CD4-positive, alpha-beta T cell (primary cell): ENCODE measurements around the gene RRAD. TPM values are rescaled to one million over a fixed set of nuclear protein-coding genes. Genes with fewer than 3 reads are reported as not detected.

Experiments
- ATAC-seq: fragments of 200-7000 bp; cut with Tn5 transposase; one replicate; pipeline ENCODE4 v1.10.0; 2022; ENCODE audit warnings: mild to moderate bottlenecking; ENCODE audit not compliant: poor library complexity
- CTCF ChIA-PET: fragments of 350-600 bp; sonication (Branson Sonifier 250); formaldehyde crosslinking; loops from one replicate; lab custom pipeline; 2021; ENCODE audit warnings: antibody characterized with exemption, inconsistent platforms; lab: Charles Lee
- POLR2A ChIA-PET: fragments of 350-600 bp; sonication (Branson Sonifier 250); formaldehyde crosslinking; loops from one replicate; lab custom pipeline; 2021; ENCODE audit warnings: antibody characterized with exemption, inconsistent platforms; lab: Charles Lee
- DNase-seq, 14 experiments: peaks; one replicate each; pipeline ENCODE4 v3.0.0-alpha.2; 2013 to 2020; ENCODE audit warnings: mixed read lengths in 2 of 14
- H3K27ac ChIP-seq, 2 donors: one replicate each; pipeline versions ENCODE4 v1.5.1 to v1.7.0; 2013; ENCODE audit warnings: low read length in 2 of 2, low read depth in 1 of 2, mild to moderate bottlenecking in 1 of 2
- H3K27me3 ChIP-seq, 2 experiments: 1 replicate in 1 of 2; 2 replicates in 1 of 2; pipeline versions ENCODE4 v1.6.1 to v1.7.0; 2013; ENCODE audit warnings: low read length in 2 of 2, control low read depth in 1 of 2, mild to moderate bottlenecking in 1 of 2, moderate library complexity in 1 of 2; ENCODE audit not compliant: insufficient read depth in 2 of 2, control insufficient read depth in 1 of 2
- H3K36me3 ChIP-seq: one replicate; pipeline ENCODE4 v1.6.1; 2013; ENCODE audit warnings: low read length, control low read depth; ENCODE audit not compliant: insufficient read depth
- H3K4me1 ChIP-seq: one replicate; pipeline ENCODE4 v1.6.1; 2013; ENCODE audit warnings: low read length, control low read depth; ENCODE audit not compliant: insufficient read depth
- H3K4me3 ChIP-seq: one replicate; pipeline ENCODE4 v1.5.1; 2013; ENCODE audit warnings: mild to moderate bottlenecking, low read length, moderate library complexity
- H3K9me3 ChIP-seq, 2 experiments: 1 replicate in 1 of 2; 2 replicates in 1 of 2; pipeline versions ENCODE4 v1.6.1 to v1.7.0; 2013; ENCODE audit warnings: low read length in 2 of 2, mild to moderate bottlenecking in 2 of 2, control low read depth in 1 of 2, moderate library complexity in 1 of 2; ENCODE audit not compliant: control insufficient read depth in 1 of 2, insufficient read depth in 1 of 2
- H3K27ac Mint-ChIP-seq: one replicate; pipeline ENCODE4 v1.8.0; 2020; ENCODE audit warnings: mixed read lengths
- H3K27me3 Mint-ChIP-seq: one replicate; pipeline ENCODE4 v1.8.0; 2021; ENCODE audit warnings: mixed read lengths
- H3K36me3 Mint-ChIP-seq: one replicate; pipeline ENCODE4 v1.8.0; 2021; ENCODE audit warnings: low read depth, mixed read lengths
- H3K4me1 Mint-ChIP-seq: one replicate; pipeline ENCODE4 v1.8.0; 2021; ENCODE audit warnings: low read depth, mixed read lengths
- H3K4me3 Mint-ChIP-seq: one replicate; pipeline ENCODE4 v1.8.0; 2020; ENCODE audit warnings: mild to moderate bottlenecking, mixed read lengths
- H3K9me3 Mint-ChIP-seq: one replicate; pipeline ENCODE4 v1.8.0; 2020; ENCODE audit warnings: mixed read lengths
- CTCF ChIP-seq: fragments of 200-600 bp; IDR thresholded peaks from one replicate; pipeline ENCODE4 v1.8.0; 2022; ENCODE audit warnings: antibody characterized with exemption, mild to moderate bottlenecking
- intact Hi-C, 2 experiments: fragments of 100-400 bp; cut with DNase I in 1 of 2; cut with micrococcal nuclease in 1 of 2; formaldehyde crosslinking; loops; one replicate each; pipeline versions ENCODE4 v1.15.1 to v1.9.0; 2023 to 2025; cut with DNase I, micrococcal nuclease
- total RNA-seq, 174 experiments: library from RNA in 2 of 174; stranded (reverse) in 2 of 174; gene quantifications; one replicate each; pipeline ENCODE4 v1.2.3 and lab custom pipeline; 2021 to 2026

Gene RRAD
- total RNA-seq, 2 experiments from 2014 or later = 0.28 to 0.49 TPM

DNA sequence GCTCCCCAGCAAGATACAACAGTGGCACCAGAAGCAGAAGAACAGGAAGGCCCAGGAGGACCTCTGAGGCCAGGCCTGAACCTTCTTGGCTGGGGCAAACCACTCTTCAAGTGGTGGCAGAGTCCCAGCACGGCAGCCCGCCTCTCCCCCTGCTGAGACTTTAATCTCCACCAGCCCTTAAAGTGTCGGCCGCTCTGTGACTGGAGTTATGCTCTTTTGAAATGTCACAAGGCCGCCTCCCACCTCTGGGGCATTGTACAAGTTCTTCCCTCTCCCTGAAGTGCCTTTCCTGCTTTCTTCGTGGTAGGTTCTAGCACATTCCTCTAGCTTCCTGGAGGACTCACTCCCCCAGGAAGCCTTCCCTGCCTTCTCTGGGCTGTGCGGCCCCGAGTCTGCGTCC lies 47.6 kb upstream of the RRAD start:
- Mint-ChIP-seq H3K4me3 (no peak overlapping the region), H3K36me3 (no peaks in the 10 kb centered on the region), H3K4me1 (peaks cover 5% of the 10 kb centered on the region), H3K9me3 (no peaks in the 10 kb centered on the region), H3K27ac (no peak overlapping the region), H3K27me3 (peaks cover 3% of the 10 kb centered on the region)
- Histone ChIP-seq H3K27ac (no peak overlapping the region), H3K4me1 (peaks cover 12% of the 10 kb centered on the region), H3K9me3 (no peaks in the 10 kb centered on the region), H3K4me3 (no peak overlapping the region), H3K36me3 (no peaks in the 10 kb centered on the region), H3K27me3 (no peaks in the 10 kb centered on the region)
- ChIA-PET POLR2A (no interaction called here), CTCF (interaction anchor here (1.5 kb wide), 1 partner anchor 182 kb away, joined by 4 read pairs; no protein-coding TSS in a partner anchor)
- no peak for DNase-seq
- ATAC-seq = no peak
- intact Hi-C loops = loop anchor here in 1 of 2 experiments (10.0 kb wide), 1 partner anchor 442 kb away; the partner anchor contains the start of gene ZDHHC1
- no peak for TF ChIP-seq CTCF

- Mint-ChIP-seq H3K9me3 (no peaks in the 10 kb centered on the region), H3K36me3 (no peaks in the 10 kb centered on the region), H3K27me3 (no peaks in the 10 kb centered on the region), H3K27ac (no peak overlapping the region), H3K4me3 (no peak overlapping the region), H3K4me1 (peaks cover 5% of the 10 kb centered on the region)
- no peak for TF ChIP-seq CTCF
- ChIA-PET CTCF (no interaction called here), POLR2A (no interaction called here)
- ATAC-seq = no peak
- H3K27ac ChIP-seq = no peak overlapping the region
- H3K27me3 ChIP-seq = no peaks in the 10 kb centered on the region
- no peak for DNase-seq
- peaks cover 6% of the 10 kb centered on the region for H3K4me1 ChIP-seq
- no peaks in the 10 kb centered on the region for H3K36me3 ChIP-seq
- no peaks in the 10 kb centered on the region for H3K9me3 ChIP-seq
- intact Hi-C loops = loop anchor here in 1 of 2 experiments (10.0 kb wide), 1 partner anchor 444 kb away; the partner anchor contains the start of gene ZDHHC1
- no peak overlapping the region for H3K4me3 ChIP-seq
Measured at GRCh38 chr16:66970775-66971720, 45.7 kb upstream of the RRAD start.

DNA sequence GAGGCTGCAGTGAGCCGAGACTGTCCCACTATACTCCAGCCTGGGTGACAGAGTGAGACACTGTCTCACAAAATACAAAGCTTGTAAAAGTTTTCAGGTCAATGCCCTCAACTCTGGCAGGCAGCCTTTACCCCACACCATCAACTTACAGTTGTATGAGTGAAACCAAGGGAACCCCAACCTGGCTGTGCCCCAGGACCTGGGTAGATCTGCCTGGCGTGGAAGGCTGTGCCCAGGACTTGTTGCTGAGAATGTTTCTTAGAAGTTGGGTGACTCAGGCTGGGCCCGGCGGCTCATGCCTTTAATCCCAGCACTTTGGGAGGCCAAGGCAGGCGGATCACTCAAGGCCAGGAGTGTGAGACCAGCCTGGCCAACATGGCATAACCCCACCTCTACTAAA lies 43.5 kb upstream of the RRAD start:
- no peaks in the 10 kb centered on the region for H3K4me1 Mint-ChIP-seq
- no peaks in the 10 kb centered on the region for H3K9me3 ChIP-seq
- H3K27ac ChIP-seq = no peak overlapping the region
- ATAC-seq (no peak), DNase-seq (no peak)
- intact Hi-C loops = no loop called here
- H3K27ac Mint-ChIP-seq = no peak overlapping the region
- no peaks in the 10 kb centered on the region for H3K27me3 ChIP-seq
- no peaks in the 10 kb centered on the region for H3K36me3 Mint-ChIP-seq
- TF ChIP-seq CTCF = no peak
- no peak overlapping the region for H3K4me3 ChIP-seq
- H3K27me3 Mint-ChIP-seq = no peaks in the 10 kb centered on the region
- no peak overlapping the region for H3K4me3 Mint-ChIP-seq
- no peaks in the 10 kb centered on the region for H3K9me3 Mint-ChIP-seq
- no peaks in the 10 kb centered on the region for H3K4me1 ChIP-seq
- H3K36me3 ChIP-seq = no peaks in the 10 kb centered on the region
- ChIA-PET CTCF (interaction anchor here (1.2 kb wide), 1 partner anchor 15 kb away, joined by 3 read pairs; no protein-coding TSS in a partner anchor), POLR2A (no interaction called here)
